ENCODE measurements around the gene ZNF385A.

DNA sequence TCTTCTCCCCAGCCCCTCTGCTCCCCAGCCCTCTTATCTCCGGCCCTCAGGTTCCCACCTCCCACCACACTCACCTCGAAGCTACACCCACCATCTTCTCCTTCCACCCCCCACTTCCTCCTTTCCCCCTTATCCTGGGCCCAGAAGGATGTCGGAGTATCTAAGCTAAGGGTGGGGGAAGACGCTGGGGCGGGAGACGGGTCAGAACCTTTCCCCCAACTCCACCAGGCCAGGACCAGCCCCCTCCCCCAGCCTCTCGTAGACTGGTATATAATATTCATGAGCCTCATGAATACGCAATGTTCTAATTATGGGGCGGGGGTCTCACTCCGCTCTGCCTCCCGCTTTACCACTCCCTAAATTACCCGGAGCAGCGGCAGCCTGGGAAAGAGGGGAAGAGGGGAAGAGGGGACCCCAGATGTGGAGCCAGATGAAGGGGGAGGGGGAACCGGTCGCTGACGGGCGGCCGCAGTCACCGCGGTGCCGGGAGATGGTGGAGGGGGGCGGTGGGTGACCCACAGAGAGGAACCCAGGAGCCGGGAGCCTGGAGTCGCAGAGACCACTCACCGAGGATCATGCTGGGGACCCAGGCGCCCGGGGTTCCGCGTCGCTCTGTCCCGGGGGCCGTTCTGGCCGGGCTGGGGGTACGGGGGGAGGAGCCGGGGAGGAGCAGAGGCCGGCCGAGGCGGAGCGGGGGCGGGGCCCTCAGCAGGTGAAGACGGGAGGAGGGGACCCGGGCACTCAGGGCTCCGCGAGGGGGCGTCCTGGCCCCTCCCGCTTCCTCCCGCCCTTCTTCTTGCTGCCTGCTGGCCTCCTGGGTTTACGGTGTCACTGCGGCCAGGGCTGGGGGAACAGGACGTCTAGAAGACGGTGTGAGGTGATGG is 6.4 kb upstream of the ZNF385A start:
- TF ChIP-seq PPARA (CRISPR knock-in tag; IDR thresholded peaks at IDR 0.05; ENCODE audit: borderline replicate concordance) (no peak), ARNTL (CRISPR knock-in tag; IDR thresholded peaks at IDR 0.05; ENCODE audit: borderline replicate concordance, low read depth) (no peak), SNAI2 (CRISPR knock-in tag; IDR thresholded peaks at IDR 0.05) (no peak), BACH2 (CRISPR knock-in tag; IDR thresholded peaks at IDR 0.05; ENCODE audit: borderline replicate concordance) (no peak), ZNF565 (CRISPR knock-in tag; conservative IDR thresholded peaks at IDR 0.05; ENCODE audit: low read depth) (no peak)
- TF ChIP-seq, protein P1, sequence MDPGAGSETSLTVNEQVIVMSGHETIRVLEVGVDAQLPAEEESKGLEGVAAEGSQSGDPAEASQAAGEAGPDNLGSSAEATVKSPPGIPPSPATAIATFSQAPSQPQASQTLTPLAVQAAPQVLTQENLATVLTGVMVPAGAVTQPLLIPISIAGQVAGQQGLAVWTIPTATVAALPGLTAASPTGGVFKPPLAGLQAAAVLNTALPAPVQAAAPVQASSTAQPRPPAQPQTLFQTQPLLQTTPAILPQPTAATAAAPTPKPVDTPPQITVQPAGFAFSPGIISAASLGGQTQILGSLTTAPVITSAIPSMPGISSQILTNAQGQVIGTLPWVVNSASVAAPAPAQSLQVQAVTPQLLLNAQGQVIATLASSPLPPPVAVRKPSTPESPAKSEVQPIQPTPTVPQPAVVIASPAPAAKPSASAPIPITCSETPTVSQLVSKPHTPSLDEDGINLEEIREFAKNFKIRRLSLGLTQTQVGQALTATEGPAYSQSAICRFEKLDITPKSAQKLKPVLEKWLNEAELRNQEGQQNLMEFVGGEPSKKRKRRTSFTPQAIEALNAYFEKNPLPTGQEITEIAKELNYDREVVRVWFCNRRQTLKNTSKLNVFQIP (CRISPR knock-in tag; IDR thresholded peaks at IDR 0.05; ENCODE audit: borderline replicate concordance, low read depth): no peak
- TF ChIP-seq, protein P2, sequence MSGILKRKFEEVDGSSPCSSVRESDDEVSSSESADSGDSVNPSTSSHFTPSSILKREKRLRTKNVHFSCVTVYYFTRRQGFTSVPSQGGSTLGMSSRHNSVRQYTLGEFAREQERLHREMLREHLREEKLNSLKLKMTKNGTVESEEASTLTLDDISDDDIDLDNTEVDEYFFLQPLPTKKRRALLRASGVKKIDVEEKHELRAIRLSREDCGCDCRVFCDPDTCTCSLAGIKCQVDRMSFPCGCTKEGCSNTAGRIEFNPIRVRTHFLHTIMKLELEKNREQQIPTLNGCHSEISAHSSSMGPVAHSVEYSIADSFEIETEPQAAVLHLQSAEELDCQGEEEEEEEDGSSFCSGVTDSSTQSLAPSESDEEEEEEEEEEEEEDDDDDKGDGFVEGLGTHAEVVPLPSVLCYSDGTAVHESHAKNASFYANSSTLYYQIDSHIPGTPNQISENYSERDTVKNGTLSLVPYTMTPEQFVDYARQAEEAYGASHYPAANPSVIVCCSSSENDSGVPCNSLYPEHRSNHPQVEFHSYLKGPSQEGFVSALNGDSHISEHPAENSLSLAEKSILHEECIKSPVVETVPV (CRISPR knock-in tag; IDR thresholded peaks at IDR 0.05): no peak
- TF ChIP-seq, protein P3, sequence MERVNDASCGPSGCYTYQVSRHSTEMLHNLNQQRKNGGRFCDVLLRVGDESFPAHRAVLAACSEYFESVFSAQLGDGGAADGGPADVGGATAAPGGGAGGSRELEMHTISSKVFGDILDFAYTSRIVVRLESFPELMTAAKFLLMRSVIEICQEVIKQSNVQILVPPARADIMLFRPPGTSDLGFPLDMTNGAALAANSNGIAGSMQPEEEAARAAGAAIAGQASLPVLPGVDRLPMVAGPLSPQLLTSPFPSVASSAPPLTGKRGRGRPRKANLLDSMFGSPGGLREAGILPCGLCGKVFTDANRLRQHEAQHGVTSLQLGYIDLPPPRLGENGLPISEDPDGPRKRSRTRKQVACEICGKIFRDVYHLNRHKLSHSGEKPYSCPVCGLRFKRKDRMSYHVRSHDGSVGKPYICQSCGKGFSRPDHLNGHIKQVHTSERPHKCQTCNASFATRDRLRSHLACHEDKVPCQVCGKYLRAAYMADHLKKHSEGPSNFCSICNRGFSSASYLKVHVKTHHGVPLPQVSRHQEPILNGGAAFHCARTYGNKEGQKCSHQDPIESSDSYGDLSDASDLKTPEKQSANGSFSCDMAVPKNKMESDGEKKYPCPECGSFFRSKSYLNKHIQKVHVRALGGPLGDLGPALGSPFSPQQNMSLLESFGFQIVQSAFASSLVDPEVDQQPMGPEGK (CRISPR knock-in tag; IDR thresholded peaks at IDR 0.05; ENCODE audit: borderline replicate concordance): no peak

Measured in SK-N-SH treated with all-trans-retinoic acid at 6 μM for 48 hours (cell line).